ENCODE results near the gene SPANXN3.
"Not testable (repeated sequence)": the region's sequence is repeated elsewhere in the genome, so short reads cannot be mapped to it uniquely, and the experiment has no call there.

The SPANXN3 gene, protein sequence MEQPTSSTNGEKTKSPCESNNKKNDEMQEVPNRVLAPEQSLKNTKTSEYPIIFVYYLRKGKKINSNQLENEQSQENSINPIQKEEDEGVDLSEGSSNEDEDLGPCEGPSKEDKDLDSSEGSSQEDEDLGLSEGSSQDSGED

DNA sequence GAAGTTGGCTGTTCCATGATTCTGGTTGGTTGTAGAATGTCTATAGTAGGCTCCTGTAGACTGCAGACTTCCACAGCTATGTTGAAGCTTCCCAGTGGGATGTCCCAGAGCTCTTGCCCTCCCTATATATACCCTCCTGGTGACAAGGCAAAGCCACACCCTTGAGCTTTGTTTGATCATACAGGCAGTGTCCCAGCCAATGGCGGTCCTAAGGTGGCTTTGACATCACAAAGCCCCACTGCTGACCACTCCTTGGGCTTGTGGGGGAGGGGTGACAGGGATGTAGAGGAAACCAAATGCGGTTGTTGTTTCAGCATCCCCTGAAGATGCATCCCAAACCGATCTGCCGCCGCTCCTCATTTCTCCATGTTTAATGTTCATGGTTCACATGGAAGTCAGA, at the start of gene SPANXN3:
Gene SPANXN3, minus strand, starts transcription at position 101 of the 400 bp plus-strand sequence. Its CDS starts 84 bp downstream, at position 17.
- H3K36me3 ChIP-seq (ENCODE audit: control insufficient read depth, insufficient read depth, low read length); H3K4me3 ChIP-seq (ENCODE audit: low read length); H3K27me3 ChIP-seq (ENCODE audit: control insufficient read depth, insufficient read depth, low read length); H3K4me1 ChIP-seq (ENCODE audit: control insufficient read depth, insufficient read depth, low read length); H3K27ac ChIP-seq (ENCODE audit: low read depth, low read length); H3K9ac ChIP-seq (ENCODE audit: low read length): not testable (repeated sequence)

- H3K4me3 ChIP-seq (ENCODE audit: low read length) = no peak overlapping the region
- no peak overlapping the region for H3K9ac ChIP-seq (ENCODE audit: low read length)
- H3K27ac ChIP-seq (ENCODE audit: low read depth, low read length) = no peak overlapping the region
- no peaks in the 10 kb centered on the region for H3K36me3 ChIP-seq (ENCODE audit: control insufficient read depth, insufficient read depth, low read length)
- H3K4me1 ChIP-seq (ENCODE audit: control insufficient read depth, insufficient read depth, low read length) = no peaks in the 10 kb centered on the region
- no peaks in the 10 kb centered on the region for H3K27me3 ChIP-seq (ENCODE audit: control insufficient read depth, insufficient read depth, low read length)
Observed at GRCh38 chrX:143536176-143536575, 18.9 kb upstream of the SPANXN3 start.

DNA sequence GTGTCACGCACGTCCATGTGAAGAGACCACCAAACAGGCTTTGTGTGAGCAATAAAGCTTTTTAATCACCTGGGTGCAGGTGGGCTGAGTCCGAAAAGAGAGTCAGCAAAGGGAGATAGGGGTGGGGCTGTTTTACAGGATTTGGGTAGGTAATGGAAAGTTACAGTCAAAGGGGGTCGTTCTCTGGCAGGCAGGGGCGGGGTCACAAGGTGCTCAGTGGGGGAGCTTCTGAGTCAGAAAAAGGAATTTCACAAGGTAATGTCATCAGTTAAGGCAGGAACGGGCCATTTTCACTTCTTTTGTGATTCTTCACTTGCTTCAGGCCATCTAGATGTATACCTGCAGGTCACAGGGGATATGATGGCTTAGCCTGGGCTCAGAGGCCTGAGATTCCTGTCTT, 15.1 kb downstream of the SPANXN3 start:
- not testable (repeated sequence) for H3K4me3 ChIP-seq (ENCODE audit: low read length); H3K9ac ChIP-seq (ENCODE audit: low read length); H3K27me3 ChIP-seq (ENCODE audit: control insufficient read depth, insufficient read depth, low read length); H3K27ac ChIP-seq (ENCODE audit: low read depth, low read length); H3K36me3 ChIP-seq (ENCODE audit: control insufficient read depth, insufficient read depth, low read length); H3K4me1 ChIP-seq (ENCODE audit: control insufficient read depth, insufficient read depth, low read length)

DNA sequence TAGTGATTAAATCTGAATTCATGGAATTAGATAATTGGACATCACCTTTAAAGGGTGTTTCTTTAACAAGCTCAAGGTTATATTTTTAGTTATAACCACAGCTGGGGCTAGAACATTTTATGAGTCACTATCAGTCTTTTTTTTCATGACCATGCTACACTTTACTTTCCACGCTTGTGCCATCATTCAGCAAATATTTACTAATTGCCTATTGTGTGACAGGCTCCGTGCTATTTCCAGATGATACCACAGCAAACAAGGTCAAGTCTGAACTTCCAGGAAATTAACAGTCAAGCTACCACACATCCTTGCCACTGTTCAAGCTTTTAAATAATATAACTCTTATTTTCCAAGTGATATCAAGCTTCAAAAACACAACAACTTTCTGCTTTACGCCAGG, 16.5 kb downstream of the SPANXN3 start:
- H3K9ac ChIP-seq (ENCODE audit: low read length) = no peak overlapping the region
- H3K27ac ChIP-seq (ENCODE audit: low read depth, low read length) = no peak overlapping the region
- H3K36me3 ChIP-seq (ENCODE audit: control insufficient read depth, insufficient read depth, low read length) = no peaks in the 10 kb centered on the region
- no peak overlapping the region for H3K4me3 ChIP-seq (ENCODE audit: low read length)
- no peaks in the 10 kb centered on the region for H3K4me1 ChIP-seq (ENCODE audit: control insufficient read depth, insufficient read depth, low read length)
- H3K27me3 ChIP-seq (ENCODE audit: control insufficient read depth, insufficient read depth, low read length) = no peaks in the 10 kb centered on the region

DNA sequence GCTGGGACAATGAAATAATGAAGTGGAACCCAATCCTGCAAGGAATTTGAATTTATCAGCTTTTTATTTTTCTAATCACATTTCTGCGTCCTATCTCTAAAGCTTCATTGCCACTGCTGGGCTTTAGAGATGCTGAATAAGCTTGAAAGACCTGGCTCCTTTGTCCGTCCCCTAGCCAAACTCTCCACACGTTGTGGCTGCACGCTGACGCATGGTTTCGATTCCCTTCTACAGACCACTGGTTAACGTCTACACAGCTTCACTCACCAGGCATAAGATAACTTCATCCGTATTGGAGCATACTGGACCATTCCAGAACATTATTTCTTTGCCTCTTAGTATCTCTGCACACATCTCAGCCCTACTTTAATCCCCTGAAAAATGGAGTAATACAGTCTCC, 31.2 kb downstream of the SPANXN3 start:
- no peaks in the 10 kb centered on the region for H3K4me1 ChIP-seq (ENCODE audit: control insufficient read depth, insufficient read depth, low read length)
- no peak overlapping the region for H3K9ac ChIP-seq (ENCODE audit: low read length)
- no peaks in the 10 kb centered on the region for H3K36me3 ChIP-seq (ENCODE audit: control insufficient read depth, insufficient read depth, low read length)
- no peaks in the 10 kb centered on the region for H3K27me3 ChIP-seq (ENCODE audit: control insufficient read depth, insufficient read depth, low read length)
- H3K4me3 ChIP-seq (ENCODE audit: low read length) = no peak overlapping the region
- no peak overlapping the region for H3K27ac ChIP-seq (ENCODE audit: low read depth, low read length)

- Histone ChIP-seq H3K27ac (ENCODE audit: low read depth, low read length) (no peak overlapping the region), H3K4me1 (ENCODE audit: control insufficient read depth, insufficient read depth, low read length) (no peaks in the 10 kb centered on the region), H3K4me3 (ENCODE audit: low read length) (no peak overlapping the region), H3K27me3 (ENCODE audit: control insufficient read depth, insufficient read depth, low read length) (no peaks in the 10 kb centered on the region), H3K36me3 (ENCODE audit: control insufficient read depth, insufficient read depth, low read length) (no peaks in the 10 kb centered on the region), H3K9ac (ENCODE audit: low read length) (no peak overlapping the region)
Observed at GRCh38 chrX:143476751-143477150, 40.5 kb downstream of the SPANXN3 start.

DNA sequence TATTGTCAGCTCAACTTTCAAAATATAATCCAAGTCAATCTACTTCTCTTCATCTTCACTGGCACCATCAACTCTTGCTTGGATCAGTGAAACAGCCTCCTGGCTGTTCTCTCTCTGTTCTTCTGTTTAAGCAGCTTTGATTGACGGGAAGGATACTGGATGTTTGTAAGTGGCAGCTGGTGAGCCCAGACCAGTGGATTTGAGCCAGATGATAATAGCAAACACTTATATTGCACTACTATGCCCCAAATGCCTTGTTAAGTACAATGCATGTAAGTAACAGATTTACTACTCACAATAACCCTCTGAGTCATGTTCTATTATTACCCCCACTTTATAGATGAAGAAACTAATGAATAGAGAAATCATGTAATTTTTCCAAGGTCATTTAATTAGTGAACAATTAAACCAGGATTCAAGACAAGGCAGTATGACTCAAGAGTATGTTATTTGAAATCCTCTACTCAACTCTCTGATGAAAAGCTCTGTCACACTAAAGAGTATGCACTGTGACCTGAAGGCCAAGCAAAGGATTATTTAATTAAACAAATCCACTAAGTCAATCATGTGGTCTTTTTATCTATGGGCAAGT, 44.8 kb downstream of the SPANXN3 start:
- Histone ChIP-seq H3K4me1 (ENCODE audit: control insufficient read depth, insufficient read depth, low read length) (no peaks in the 10 kb centered on the region), H3K27ac (ENCODE audit: low read depth, low read length) (no peak overlapping the region), H3K4me3 (ENCODE audit: low read length) (no peak overlapping the region), H3K36me3 (ENCODE audit: control insufficient read depth, insufficient read depth, low read length) (no peaks in the 10 kb centered on the region), H3K9ac (ENCODE audit: low read length) (no peak overlapping the region), H3K27me3 (ENCODE audit: control insufficient read depth, insufficient read depth, low read length) (no peaks in the 10 kb centered on the region)

- no peak overlapping the region for H3K9ac ChIP-seq (ENCODE audit: low read length)
- no peaks in the 10 kb centered on the region for H3K36me3 ChIP-seq (ENCODE audit: control insufficient read depth, insufficient read depth, low read length)
- H3K4me1 ChIP-seq (ENCODE audit: control insufficient read depth, insufficient read depth, low read length) = no peaks in the 10 kb centered on the region
- H3K27ac ChIP-seq (ENCODE audit: low read depth, low read length) = no peak overlapping the region
- no peaks in the 10 kb centered on the region for H3K27me3 ChIP-seq (ENCODE audit: control insufficient read depth, insufficient read depth, low read length)
- no peak overlapping the region for H3K4me3 ChIP-seq (ENCODE audit: low read length)
Observed at GRCh38 chrX:143466130-143466529, 51.1 kb downstream of the SPANXN3 start.

DNA sequence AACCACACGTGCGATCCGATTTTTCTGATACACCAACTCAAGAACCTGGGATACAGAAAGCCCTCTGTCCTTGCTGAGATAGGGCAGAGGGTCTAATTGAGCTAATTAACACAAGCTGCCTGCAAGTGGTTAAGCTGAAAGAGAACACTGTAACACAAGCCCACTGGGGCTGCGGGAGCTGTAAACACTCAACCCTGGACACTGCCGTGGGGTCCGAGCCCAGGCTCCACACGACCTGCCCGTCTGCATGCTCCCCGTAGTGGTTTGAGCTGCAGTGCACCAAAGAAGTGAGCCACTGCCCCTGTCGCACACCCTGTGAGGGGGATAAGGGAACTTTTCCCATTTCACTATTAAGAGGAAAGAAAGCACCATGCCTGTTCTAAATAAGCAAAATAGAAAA, 54.6 kb downstream of the SPANXN3 start:
- Histone ChIP-seq H3K4me3 (ENCODE audit: low read length) (no peak overlapping the region), H3K4me1 (ENCODE audit: control insufficient read depth, insufficient read depth, low read length) (no peaks in the 10 kb centered on the region), H3K27me3 (ENCODE audit: control insufficient read depth, insufficient read depth, low read length) (no peaks in the 10 kb centered on the region), H3K27ac (ENCODE audit: low read depth, low read length) (no peak overlapping the region), H3K36me3 (ENCODE audit: control insufficient read depth, insufficient read depth, low read length) (no peaks in the 10 kb centered on the region), H3K9ac (ENCODE audit: low read length) (no peak overlapping the region)

DNA sequence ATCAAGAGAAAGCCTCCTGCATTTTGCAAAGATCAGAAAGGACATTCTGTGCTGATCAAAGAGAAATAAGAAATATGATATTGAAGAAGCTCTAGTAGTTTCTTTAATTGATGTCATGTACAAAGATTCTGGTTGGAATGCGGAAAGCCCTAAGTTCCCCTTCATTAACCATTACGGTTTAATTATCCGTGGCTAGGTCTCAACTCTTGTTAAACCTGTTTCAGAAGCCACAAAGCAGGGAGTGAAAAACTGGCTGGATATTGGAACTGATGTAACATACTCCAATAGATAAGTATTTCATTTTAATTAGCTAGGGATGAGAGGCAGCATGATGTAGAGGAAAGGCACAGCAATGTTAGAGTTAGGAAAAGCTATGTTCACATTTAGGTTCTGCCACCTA, 55.7 kb downstream of the SPANXN3 start:
- Histone ChIP-seq H3K27ac (ENCODE audit: low read depth, low read length) (no peak overlapping the region), H3K27me3 (ENCODE audit: control insufficient read depth, insufficient read depth, low read length) (no peaks in the 10 kb centered on the region), H3K9ac (ENCODE audit: low read length) (no peak overlapping the region), H3K4me1 (ENCODE audit: control insufficient read depth, insufficient read depth, low read length) (no peaks in the 10 kb centered on the region), H3K4me3 (ENCODE audit: low read length) (no peak overlapping the region), H3K36me3 (ENCODE audit: control insufficient read depth, insufficient read depth, low read length) (no peaks in the 10 kb centered on the region)
